Islet of Langerhans (tissue), 1 donor: ENCODE results near the gene TAPBP.

Experiments
- FAIRE-seq: peaks from one replicate; lab custom pipeline; 2011; peaks lifted over from hg19 to GRCh38; lab: Jason Lieb, UNC

TAPBP gene

DNA sequence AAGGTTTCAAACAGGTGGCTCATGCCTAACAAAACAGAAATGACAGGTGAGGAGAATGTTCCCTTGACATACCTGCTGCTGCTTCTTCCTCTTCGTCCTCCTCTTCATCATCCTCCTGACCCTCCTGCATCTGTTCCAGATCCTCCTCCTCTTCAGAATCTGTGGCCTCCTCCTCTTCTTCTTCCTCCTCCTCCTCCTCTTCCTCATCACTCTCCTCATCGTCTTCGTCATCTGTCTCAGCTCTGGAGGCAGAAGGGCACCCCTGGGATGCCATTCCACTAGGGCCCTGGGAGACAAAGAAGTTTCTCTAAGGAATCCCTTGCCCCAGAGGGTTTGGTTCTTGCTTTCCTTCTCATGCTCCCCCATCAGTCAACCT is 6.0 kb upstream of the TAPBP start:
- no peak for FAIRE-seq

DNA sequence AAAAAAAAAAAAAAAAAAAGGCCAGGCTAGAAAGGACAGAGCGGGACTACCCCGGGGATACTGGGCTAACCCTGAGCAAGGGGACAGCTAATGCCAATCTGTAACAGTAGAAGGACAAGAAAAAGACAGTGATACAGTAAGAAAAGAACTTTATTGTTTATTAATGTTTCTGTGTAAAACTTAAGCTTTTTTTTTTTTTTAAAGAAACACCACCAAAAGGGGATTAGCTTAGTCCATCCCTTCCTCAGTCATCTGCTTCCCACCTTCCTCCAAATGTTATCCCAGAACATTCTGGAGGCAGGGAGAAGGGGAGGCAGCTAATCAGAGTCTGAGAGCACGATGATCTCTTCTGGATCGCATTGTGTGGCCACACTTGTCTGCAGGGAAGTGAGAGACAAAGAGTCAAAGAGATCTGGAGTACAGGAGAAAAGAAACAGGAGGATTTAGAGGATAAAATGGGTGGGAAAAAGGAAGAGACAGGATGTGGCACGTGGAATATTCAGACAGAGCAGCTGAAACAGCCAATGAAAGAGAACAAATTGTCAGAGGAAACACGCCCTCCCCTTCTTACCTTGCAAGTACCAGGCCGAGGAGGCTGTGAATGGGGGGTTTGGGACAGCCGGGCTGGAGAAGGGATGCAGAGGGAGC is 4.7 kb upstream of the TAPBP start:
- FAIRE-seq, result no peak

DNA sequence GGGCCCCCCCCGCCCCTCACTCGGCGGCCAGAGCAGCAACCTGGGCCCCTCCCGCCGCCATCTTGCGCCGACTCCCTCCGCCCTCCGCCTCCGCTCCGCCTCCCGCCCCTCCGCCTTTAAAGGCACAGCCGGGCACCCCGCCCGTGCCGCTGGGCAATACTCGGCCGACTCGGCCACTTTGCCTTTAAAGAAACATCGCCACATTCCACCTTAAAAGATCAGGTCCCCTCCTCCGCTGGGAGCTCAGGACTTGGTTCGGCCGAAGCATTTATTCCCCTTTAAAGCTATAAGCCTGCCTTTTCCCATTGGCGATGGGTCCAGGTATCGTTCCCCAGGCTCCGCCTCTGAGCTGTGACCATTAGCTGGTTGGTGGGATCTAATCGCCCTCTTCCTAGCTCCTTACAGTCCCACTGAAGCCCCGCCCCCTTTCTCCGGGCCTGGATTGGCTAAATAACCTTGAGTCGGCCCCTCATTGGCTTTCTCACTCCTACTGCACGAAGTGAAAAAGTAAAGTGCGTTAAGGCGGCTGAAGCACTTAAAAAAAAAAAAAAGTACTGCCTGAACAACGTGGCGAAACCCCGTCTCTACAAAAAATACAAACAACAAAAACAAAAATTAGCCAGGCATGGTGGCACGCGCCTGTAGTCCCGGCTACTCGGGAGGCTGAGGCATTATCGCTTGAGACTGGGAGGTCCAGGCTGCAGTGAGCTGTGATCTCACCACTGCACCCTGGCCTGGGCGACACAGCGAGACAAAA is 4.0 kb upstream of the TAPBP start, which contains the start of gene ZBTB22:
Gene ZBTB22 (minus strand): TSS at position 76 of the 757 bp plus-strand sequence. CDS start 828 bp downstream, outside the sequence.
- FAIRE-seq, result no peak

DNA sequence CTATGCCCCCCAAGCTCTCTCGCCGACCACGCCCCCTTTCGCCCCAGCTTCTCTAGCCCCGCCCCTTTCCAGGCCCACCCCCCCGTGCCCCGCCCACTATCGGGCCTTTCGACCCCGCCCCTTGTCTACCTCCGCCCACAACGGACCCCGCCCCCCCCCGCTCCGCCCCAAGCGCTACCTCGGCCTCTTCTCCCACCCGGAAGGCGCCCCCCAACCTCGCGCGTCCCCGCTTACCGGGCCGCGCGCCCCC is 3.5 kb upstream of the TAPBP start:
- no peak for FAIRE-seq

DNA sequence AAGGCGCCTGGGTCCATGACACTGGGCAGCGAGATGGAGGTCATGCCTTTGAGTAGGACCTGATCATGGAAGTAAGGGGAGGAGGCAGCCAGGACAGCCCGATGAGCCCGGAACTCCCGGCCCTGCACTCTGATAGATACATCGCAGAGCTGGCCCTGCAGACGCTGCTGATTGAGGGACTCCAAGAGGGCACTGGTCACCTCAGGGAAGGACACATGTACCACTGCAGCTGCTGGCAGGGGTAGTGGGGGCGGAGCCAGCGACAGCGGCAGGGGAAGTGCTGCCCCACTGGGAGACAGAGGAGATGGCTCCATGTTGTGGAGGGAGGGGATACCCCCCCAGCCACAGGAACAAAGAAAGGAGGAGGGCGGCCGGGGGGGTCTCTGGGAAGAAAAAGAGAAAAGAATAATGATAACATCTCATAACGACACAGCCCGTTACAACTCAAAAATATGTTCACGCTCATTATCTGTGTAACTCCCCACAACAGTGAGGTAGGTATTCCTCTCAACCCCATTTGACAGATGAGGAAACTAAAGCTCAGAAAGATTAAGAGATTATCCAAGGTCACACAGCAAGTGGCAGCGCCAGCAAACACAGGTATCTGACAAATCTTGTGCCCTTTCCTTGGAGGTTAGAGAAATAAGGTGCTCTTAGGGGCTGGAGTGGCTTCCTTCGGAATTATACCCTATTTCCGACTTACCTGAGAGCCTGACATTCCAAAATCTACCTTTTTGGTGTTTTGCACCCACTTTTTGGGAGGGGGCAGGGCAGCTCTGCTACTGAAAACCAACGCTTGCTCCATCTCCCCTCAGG is 2.9 kb upstream of the TAPBP start:
- no peak for FAIRE-seq

DNA sequence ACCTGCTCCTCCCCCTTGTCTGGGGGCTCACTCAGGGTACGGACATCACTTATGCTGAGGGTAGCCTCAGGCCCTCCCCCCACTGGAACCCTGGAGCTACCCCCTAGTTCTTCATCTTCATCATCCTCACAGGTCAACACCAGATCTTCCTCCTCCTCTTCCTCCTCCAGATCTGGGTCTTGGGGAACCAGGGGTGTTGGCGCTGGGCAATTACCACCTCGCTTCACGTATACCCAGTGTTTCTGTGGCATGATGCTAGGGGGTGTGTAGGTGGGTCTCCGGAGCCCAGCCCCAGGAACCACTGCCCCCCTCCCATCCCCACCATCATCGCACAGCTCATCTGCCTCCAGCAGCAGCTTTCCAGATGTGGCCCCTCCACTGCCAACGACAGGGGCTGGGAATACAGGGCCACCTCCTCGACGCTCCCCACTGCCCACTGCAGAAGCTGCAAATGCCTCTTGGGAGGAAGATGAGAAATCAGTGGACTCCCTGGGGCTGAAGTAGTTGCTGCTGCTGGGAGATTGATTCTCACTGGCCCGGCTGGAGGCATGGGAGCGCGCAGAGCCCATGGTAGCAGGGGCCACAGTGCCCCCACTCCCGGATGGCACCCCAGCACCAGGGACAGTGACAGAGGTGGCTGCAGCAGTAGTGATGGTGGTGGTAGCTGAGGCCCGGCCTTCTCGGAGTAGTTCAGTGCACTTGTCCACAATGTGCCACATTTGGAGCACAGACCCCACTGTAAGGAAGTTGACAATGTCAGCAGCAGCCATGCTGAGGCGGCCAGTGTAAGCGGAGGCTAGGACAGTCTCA is 2.1 kb upstream of the TAPBP start:
- FAIRE-seq, result no peak

DNA sequence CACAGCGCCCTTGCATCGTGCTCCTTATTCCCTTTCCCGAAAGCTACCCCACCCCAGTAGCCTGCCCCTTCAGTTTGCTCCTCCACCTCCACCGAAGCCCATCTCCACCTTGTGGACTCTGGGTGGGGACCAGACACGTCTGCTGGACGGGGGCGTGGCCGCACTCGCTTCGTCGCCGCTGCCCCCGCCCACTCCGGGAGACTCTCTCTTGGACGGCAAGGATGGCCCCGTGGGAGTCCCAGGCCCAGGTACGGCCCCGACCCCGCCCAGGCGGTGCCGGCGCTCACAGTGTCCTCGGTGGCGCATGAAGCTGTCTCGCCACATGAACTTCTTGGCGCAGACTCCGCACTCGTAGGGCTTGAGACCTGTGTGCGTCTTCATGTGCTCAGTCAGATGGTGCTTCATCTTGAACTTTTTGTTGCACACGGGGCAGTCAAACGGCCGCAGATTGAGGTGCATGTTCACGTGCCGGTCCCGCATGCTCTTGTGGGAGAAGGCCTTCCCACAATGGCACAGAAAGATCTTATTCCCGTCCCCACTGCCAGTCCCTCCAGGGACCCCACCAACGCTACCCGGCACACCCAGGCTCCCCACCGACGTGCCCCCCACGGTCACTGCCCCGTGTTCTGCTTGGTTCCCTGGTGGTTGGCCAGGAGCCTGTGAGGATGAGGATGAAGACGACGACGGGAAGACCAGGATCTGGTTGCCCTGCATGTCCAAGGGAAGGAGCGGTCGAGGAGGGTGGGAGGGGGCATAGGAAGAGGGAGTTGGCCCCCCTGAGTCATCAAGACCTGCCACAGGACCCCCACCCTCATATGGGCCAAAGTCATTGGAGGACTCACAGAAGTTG is 1.3 kb upstream of the TAPBP start:
- FAIRE-seq, result no peak

DNA sequence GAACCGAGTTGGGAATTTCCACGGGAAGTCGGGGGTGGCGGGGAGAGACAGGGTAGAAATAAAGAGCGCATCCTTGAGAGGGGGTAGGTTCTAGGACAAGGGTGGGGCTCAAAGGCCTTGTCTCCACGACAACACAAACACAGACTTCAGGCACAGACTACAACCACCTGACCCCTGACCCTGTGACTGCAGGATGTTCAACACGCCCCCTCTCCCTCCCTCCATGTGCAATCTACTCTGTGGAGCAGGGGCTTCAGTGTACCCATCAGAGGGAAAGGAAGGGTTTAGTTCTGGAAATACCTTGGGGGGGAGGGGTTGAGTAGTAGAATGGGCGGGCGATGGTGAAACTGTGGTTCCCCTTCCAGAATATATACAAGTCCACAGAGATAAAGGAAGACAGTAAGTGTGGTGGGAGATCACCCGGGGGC is 651 bp upstream of the TAPBP start:
- no peak for FAIRE-seq

DNA sequence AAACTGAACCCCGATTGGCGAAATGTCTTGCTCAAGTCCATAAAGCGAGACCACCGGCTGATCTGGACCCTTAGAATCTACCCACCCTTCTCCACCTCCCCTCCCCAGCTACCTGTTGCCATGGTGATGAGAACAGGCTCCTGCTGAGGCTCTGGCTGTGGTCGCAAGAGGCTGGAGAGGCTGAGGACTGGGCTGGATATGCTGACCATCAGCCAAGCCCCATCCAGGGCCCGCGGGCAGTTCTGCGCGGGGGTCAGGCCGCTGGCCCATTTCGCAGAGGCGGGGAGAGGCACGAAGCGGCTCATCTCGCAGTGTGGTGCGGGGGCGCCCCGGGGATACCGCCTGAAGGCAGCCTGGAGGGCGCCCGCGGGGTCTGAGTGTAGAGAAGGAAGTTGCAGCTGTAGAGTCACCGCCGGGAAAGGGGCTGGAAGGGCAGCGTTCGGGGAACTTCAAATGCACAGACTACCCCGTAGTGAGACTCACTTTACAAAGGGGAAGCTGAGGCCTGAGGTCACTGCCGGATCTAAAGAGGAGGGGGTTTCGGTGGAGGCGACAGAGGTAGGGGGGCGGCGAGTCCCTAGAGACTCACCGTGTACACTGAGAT is 671 bp downstream of the TAPBP start:
- no peak for FAIRE-seq

DNA sequence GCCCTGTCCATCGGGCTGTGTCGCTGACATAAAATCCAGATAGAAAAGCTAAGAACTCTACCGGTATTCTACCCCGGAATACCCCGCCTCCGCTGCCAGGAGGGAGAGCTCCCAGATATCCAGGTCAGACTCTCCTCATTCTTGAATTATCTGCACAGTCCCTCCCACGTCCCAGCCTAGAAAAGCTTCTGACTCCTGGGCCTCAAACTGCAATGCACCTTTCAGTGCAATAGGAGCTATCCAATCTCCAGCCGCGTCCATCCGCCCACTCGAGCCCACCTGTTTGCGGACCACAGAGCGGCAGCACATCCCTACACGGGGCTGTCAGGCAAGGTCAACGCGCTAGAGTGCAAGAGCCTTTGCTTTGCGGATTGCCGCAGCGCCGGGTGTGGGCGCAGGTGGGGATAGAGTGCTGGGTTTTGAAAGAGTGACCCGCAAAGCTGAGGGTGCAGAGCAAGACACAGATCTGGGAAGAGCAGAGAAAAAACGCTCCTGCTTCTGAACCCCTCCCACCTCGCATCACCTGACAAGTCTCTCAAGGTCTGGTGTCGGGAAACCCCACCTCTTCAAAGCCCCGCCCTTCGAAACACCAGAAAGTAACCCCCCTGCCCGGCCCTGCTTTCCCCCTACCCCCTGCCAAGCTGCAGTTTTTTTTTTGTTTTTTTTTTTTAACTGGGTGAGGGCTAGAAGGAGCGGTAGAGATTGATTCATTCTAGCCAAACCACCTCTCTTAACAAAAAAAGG is 1.3 kb downstream of the TAPBP start:
- FAIRE-seq, result no peak

DNA sequence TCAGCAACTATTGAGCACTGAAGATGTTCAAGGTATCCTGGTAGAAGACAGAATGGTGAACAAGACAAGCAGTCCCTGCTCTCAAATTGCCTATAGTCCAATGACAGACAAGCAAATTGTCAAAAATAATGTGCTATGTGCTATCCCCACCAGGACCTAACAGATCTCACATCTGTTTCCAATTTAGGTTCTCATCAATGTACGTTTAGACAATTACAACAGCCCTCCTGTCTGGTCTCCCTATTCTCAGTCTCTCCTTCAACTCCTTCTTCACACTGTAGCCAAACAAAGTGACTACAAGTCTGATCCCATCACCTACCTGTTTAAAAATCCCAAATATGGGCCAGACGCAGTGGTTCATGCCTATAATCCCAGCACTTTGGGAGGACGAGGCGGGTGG is 7.5 kb downstream of the TAPBP start:
- FAIRE-seq, result no peak

DNA sequence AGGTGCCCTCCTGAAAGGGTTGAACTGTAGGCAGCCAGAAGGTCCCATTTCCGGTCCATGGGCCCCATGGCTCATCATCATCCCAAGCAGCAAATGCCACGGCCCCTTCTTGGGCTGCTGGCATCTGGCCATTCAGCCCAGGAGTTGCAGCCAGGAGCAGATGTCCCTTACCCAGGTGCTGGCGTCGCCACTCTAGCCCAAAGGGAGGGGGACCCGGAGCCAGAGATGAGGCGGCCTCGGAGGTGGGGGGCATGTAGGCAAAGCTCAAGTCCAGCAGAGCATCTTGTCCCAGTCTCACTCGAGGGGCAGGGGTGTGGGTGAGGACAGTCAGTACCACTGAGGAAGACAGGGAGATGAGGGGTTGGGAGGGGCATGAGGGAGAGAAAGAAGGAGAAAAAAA is 8.8 kb downstream of the TAPBP start:
- no peak for FAIRE-seq

DNA sequence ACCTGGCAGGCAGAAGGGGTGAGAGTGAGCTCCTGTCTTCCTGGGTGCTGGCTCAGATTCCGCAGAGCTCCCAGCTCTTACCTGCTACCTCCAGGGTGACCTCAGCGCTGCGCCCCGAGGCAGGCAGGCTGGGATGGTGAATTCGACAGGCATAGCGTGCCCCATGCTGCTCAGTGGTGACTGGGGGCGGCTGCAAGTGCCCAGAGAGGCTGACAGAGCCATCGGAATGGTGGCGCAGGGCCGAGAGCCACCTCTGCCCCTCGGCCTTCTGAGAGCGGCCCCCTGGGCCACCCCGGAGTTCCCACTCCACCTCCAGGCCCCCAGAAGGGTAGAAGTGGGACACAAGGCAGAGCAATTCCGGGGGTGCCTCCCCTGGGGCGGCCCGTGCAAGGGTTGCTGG is 9.7 kb downstream of the TAPBP start:
- no peak for FAIRE-seq

DNA sequence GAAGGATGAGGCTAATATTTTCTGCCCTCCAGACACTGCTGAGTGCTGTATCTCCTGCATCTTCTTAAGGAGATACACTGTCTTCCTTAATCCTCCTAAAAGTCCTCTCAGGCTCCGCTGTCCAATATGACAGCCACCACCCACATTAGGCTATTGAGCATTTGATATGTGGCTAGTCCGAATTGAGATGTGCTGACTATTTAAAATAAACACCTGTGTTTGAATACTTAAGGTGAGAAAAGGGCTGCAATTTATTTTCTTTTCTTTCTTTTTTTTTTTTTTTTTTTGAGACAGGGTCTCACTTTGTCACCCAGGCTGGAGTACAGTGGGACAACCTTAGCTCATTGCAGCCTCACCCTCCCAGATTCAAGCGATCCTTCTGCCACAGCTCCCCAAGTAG is 12.0 kb downstream of the TAPBP start:
- FAIRE-seq, result no peak

DNA sequence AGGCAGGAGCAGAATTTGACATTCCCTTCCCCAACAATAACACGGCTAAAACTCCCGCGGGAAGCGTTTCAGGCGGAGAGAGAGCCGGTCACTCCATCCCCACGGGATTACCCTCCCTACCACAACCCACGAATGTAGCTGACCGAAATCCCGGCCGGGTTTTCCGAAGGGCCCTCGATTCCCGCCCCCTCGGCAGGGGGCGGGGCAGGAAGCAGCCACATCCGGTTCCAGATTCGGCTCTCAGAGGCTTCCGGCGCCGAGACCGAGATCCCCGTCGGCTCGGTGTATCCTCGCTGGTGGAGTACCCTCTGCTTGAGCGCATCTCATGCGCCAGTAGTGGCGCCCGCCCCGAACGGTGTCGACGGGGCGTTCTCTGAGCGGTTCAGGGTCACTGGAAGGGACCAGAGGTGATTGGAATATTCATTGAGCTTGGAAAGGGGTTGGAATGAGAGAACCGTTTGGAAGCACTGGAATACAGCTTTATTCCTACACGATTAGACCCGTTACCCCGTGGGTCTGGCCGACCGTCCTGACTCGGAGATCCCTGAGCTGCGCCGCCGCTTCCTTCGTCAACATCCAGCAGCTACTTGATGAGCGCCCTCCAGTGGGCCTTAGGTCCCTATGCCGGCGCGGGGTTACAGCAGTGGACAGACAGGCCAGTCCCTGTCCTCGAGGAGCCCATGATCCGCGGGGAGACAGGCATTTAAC is 14.5 kb downstream of the TAPBP start:
- no peak for FAIRE-seq

DNA sequence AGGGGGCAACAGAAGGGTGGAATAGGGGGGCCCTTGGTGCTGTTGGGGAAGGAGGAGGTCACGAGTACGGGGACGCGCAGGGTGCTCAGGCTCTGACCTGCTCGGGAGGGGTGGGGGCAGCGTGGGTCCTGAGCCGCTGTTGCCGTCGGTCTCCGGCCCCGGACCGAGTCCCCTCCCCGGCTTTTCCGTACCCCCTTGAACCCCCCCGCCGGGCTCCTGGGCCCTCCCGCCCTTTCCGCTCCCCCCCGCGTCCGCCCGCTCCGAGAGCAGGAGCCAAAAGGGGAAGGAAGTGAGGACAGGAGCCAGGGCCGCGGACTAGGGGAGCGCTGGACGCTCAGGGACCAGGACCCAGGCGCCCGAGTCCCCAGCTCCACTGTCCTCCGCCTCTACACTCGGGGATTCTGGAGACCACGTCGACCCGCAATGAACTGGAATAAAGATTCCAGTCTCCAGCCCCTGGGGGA is 15.1 kb downstream of the TAPBP start, which contains the start of gene RGL2:
Gene RGL2 (minus strand): TSS at position 170 of the 464 bp plus-strand sequence. CDS start 332 bp downstream, outside the sequence.
- no peak for FAIRE-seq

DNA sequence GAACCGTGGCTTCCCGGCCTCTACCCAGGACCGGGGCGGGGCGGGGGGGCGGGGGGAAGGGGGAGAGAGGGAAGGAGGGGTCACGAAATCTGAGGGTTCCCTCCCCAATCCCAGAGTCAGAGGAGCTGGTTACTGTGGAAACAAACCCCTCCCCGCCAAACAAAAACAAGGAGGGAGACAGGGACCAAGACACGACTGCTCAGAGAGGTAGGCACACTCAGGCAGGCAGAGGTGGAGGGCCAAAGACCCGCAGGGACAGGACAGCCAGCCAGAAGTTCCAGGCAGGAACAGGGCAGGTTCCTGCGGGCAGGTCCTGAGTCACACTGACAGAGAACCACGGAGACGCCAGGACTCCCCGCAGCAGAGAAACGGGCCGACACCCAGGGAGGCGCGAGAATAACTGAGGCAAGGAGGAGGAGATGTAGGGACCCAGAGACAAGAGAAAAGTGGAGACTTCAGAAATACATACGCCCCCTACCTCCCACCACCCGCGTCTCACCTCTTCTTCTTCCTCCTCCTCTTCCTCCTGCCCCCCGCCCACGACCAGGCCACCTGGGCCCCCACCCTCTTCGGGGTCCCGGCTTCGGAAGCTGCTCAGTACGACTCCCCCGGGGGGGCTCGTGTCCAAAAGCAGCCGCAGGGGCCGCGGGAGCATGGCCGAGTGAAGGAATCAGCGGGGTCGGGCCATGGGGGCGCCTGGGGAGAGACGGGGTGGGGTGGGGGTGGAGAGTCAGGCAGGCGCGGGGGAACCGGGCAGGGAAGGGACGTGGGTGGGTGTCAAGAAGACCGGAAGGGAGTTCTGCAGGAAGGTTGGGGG is 15.7 kb downstream of the TAPBP start:
- no peak for FAIRE-seq

DNA sequence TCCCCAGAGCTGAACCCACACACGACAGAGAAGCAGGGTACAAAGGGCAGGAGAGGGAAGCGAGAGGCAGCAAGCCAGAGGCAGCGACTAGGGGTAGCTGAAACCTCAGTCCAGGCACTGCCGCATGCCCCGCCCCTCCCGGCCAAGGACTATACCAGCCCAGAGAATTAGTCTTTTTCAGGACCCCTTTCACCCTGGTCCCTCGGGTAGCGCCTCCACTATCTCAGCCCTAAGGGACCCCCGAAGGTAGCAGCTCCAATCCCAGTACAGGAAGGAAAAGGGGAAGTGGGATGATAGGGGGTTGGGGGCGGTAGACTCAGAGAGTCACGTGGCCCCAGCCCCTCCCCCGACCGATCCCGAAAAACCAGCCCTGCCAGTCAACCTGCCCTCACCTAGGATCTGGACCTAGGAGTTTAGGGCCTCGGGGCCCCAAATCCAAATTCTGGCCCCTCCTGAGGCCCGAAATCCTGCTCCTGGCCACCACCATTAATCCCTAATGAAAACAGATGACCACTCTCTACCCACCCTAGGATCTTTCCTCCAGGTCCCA is 16.4 kb downstream of the TAPBP start:
- FAIRE-seq, result no peak
